Measurements from ENCODE around the gene SF1.

DNA sequence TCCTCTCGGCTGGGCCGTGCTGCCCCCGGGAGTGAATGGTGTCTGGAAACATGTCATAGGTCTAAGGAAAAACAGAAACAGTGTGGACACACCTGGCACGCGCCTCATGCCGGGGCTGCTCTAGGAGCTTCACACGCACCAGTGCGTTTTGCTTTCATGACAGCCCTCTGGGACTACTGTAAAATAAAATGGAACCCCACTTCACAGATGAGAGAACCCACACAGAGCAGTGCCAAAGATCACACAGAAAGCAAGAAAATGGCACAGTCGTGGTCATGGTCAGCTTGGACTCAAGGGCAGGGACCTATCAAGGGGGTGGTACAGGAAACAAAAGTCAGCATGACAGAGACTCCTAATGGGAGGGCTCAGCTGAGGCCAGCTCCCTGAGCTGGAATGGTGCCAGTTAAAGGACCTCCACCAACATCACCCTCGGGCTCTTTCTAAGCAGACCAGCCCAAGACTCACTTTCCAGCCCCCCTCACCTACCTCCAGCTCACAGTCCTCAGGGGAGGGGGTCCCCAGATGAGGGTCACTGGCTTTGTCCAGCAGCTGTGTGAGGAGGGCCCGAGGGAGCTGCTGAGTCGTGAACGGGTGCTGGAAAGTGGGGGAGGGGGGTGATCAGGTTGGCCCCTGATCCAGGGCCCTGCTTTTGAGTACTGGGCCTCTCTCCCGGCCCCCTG is 21.4 kb upstream of the SF1 start:
- TF ChIP-seq, protein P1, sequence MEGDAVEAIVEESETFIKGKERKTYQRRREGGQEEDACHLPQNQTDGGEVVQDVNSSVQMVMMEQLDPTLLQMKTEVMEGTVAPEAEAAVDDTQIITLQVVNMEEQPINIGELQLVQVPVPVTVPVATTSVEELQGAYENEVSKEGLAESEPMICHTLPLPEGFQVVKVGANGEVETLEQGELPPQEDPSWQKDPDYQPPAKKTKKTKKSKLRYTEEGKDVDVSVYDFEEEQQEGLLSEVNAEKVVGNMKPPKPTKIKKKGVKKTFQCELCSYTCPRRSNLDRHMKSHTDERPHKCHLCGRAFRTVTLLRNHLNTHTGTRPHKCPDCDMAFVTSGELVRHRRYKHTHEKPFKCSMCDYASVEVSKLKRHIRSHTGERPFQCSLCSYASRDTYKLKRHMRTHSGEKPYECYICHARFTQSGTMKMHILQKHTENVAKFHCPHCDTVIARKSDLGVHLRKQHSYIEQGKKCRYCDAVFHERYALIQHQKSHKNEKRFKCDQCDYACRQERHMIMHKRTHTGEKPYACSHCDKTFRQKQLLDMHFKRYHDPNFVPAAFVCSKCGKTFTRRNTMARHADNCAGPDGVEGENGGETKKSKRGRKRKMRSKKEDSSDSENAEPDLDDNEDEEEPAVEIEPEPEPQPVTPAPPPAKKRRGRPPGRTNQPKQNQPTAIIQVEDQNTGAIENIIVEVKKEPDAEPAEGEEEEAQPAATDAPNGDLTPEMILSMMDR (IDR thresholded peaks at IDR 0.05): no peak
- TF ChIP-seq POLR2A (IDR thresholded peaks at IDR 0.05): no peak
